Activated naive CD4-positive, alpha-beta T cell treated with anti-CD3 and anti-CD28 coated beads for 36 hours (primary cell): ENCODE measurements around the gene CALML3. TPM values are rescaled to one million over a fixed set of nuclear protein-coding genes. Genes with fewer than 3 reads are reported as not detected.

Experiments used
- CTCF ChIA-PET: fragments of 350-600 bp; sonication (Branson Sonifier 250); formaldehyde crosslinking; loops from one replicate; lab custom pipeline; 2021; ENCODE audit warnings: antibody characterized with exemption; lab: Charles Lee
- DNase-seq: peaks from one replicate; pipeline ENCODE4 v3.0.0-alpha.2; 2020
- H3K27ac Mint-ChIP-seq: one replicate; pipeline ENCODE4 v1.8.0; 2021; ENCODE audit warnings: mild to moderate bottlenecking, mixed read lengths
- H3K27me3 Mint-ChIP-seq: one replicate; pipeline ENCODE4 v1.8.0; 2021; ENCODE audit warnings: low read depth, mixed read lengths
- H3K36me3 Mint-ChIP-seq: one replicate; pipeline ENCODE4 v1.8.0; 2021; ENCODE audit warnings: low read depth, mixed read lengths
- H3K4me1 Mint-ChIP-seq: one replicate; pipeline ENCODE4 v1.8.0; 2021; ENCODE audit warnings: low read depth, mixed read lengths
- H3K4me3 Mint-ChIP-seq: one replicate; pipeline ENCODE4 v1.8.0; 2021; ENCODE audit warnings: mild to moderate bottlenecking, moderate library complexity, mixed read lengths
- H3K9me3 Mint-ChIP-seq: one replicate; pipeline ENCODE4 v1.8.0; 2021; ENCODE audit warnings: mixed read lengths
- intact Hi-C: fragments of 100-400 bp; cut with micrococcal nuclease; formaldehyde crosslinking; loops from one replicate; pipeline ENCODE4 v1.15.1; 2023
- total RNA-seq, 2 experiments: library from RNA; stranded (reverse); gene quantifications; one replicate each; pipeline ENCODE4 v1.2.3, GENCODE V29; 2021

The CALML3 gene
- total RNA-seq, 2 experiments from 2014 or later = not detected

- Mint-ChIP-seq H3K9me3 (no peaks in the 10 kb centered on the region), H3K27ac (no peak overlapping the region), H3K27me3 (no peaks in the 10 kb centered on the region), H3K4me3 (no peak overlapping the region), H3K4me1 (no peaks in the 10 kb centered on the region), H3K36me3 (no peaks in the 10 kb centered on the region)
- intact Hi-C loops = no loop called here
- CTCF ChIA-PET = interaction anchor here (0.9 kb wide), 1 partner anchor 26 kb away, joined by 4 read pairs; no protein-coding TSS in a partner anchor
- DNase-seq = no peak
Measured at GRCh38 chr10:5504146-5505072, 20.4 kb upstream of the CALML3 start.

GRCh38 chr10:5506246-5506645 lies 18.5 kb upstream of the CALML3 start:
- intact Hi-C loops = no loop called here
- no peaks in the 10 kb centered on the region for H3K36me3 Mint-ChIP-seq
- CTCF ChIA-PET = interaction anchor here (1.0 kb wide), 1 partner anchor 16 kb away, joined by 3 read pairs; no protein-coding TSS in a partner anchor
- no peak overlapping the region for H3K4me3 Mint-ChIP-seq
- no peaks in the 10 kb centered on the region for H3K27me3 Mint-ChIP-seq
- no peaks in the 10 kb centered on the region for H3K4me1 Mint-ChIP-seq
- no peaks in the 10 kb centered on the region for H3K9me3 Mint-ChIP-seq
- H3K27ac Mint-ChIP-seq = no peak overlapping the region
- DNase-seq = no peak

DNA sequence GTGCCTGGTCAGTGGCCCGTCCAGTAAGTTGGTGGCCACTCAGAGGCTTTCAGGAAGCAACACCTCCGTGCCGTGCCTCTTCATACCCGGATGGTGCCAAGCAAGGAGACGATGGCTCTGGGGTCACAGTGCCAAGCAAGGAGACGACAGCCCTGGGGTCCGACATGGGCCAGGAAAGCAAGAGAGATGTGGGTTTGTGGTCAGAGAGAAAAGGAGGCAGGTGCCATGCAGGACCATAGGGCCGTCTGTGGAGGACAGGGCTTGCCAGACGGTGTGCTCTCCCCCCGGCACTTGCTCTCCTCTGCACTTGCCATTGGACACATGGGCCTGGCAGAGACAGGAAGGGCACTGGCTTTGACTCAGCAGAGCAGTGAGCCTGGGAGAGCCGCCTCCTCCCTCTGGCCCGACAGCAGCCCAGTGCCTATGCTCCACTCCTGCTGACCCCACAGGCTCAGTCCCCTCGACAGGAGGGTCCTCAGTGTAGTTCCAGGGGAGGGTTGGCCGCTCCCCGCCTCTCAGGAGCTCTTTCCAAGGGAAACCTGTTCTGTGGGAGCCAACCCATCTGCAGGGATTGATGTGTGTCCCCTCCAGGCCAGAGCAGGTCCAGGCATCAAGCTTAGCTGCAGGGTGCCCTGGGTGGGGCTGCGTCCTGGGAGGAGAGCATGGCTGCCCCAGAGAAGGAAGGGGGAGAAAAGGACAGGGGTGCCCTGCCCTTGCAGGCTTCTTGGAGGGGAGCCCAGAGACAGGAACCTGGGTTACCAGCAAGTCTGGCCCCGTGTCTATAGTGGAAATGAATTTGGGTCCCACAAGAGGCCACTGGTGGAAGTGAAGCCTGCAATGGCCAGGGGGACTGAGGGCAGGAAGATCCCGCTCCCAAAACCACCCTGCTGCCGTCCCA lies 17.8 kb upstream of the CALML3 start:
- no peak overlapping the region for H3K4me3 Mint-ChIP-seq
- no peaks in the 10 kb centered on the region for H3K9me3 Mint-ChIP-seq
- H3K27ac Mint-ChIP-seq = no peak overlapping the region
- peaks cover 1% of the 10 kb centered on the region for H3K4me1 Mint-ChIP-seq
- H3K36me3 Mint-ChIP-seq = no peaks in the 10 kb centered on the region
- H3K27me3 Mint-ChIP-seq = peaks cover 1% of the 10 kb centered on the region
- CTCF ChIA-PET = no interaction called here
- intact Hi-C loops = no loop called here
- DNase-seq = no peak

- CTCF ChIA-PET = no interaction called here
- intact Hi-C loops = no loop called here
- Mint-ChIP-seq H3K9me3 (no peaks in the 10 kb centered on the region), H3K4me1 (peaks cover 8% of the 10 kb centered on the region), H3K4me3 (no peak overlapping the region), H3K36me3 (no peaks in the 10 kb centered on the region), H3K27me3 (peaks cover 4% of the 10 kb centered on the region), H3K27ac (no peak overlapping the region)
- DNase-seq = no peak
Measured at GRCh38 chr10:5507649-5508131, 17.1 kb upstream of the CALML3 start.

DNA sequence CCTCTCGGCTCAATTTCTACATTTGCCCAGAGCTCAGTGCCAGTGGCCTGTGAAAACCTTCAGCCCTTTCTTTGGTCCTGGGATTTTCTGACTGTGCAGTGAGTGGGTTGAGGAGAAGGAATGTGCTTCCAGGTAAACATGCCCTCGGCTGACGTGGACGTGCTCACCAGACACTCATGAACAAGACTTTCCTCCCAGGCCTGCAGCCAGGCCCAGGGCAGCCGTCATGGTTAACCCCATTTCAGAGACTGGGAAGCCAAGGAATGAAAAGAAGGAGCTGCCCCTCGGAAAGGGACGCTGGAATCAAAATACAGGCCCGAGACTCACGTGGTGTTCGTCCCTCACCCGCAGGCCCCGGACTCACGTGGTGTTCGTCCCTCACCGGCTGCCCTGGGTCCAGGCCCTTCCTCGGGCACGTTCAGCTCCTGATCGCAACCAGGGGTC lies 16.6 kb upstream of the CALML3 start:
- no peaks in the 10 kb centered on the region for H3K9me3 Mint-ChIP-seq
- peaks cover 4% of the 10 kb centered on the region for H3K27me3 Mint-ChIP-seq
- CTCF ChIA-PET = no interaction called here
- H3K4me1 Mint-ChIP-seq = peaks cover 13% of the 10 kb centered on the region
- H3K36me3 Mint-ChIP-seq = no peaks in the 10 kb centered on the region
- H3K4me3 Mint-ChIP-seq = no peak overlapping the region
- intact Hi-C loops = no loop called here
- H3K27ac Mint-ChIP-seq = no peak overlapping the region
- DNase-seq = no peak

DNA sequence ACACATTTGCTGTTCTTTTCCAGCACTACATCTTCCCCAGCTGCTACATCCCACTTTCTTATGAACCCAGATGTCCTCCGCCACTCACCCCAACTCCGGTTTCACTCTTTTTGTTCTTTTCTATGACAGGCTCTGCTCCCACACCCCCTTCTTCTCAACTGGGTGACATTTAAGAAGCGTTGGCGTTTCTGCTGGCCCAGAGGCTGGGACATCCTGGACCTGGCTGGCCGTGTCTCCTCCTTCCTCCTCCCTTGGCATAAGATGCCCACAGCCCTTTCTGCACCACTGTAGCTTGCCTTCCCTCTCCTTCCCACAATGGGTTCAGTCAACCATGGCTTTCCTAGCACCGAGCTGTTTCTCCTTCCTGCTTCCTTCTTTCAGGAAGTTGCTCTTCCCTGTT lies 16.0 kb upstream of the CALML3 start:
- peaks cover 4% of the 10 kb centered on the region for H3K27me3 Mint-ChIP-seq
- CTCF ChIA-PET = no interaction called here
- peaks cover 19% of the 10 kb centered on the region for H3K4me1 Mint-ChIP-seq
- intact Hi-C loops = no loop called here
- no peak for DNase-seq
- no peaks in the 10 kb centered on the region for H3K9me3 Mint-ChIP-seq
- no peak overlapping the region for H3K4me3 Mint-ChIP-seq
- H3K36me3 Mint-ChIP-seq = no peaks in the 10 kb centered on the region
- H3K27ac Mint-ChIP-seq = no peak overlapping the region

GRCh38 chr10:5509236-5509635 lies 15.5 kb upstream of the CALML3 start:
- Mint-ChIP-seq H3K27me3 (peaks cover 4% of the 10 kb centered on the region), H3K9me3 (no peaks in the 10 kb centered on the region), H3K4me1 (peaks cover 19% of the 10 kb centered on the region), H3K4me3 (no peak overlapping the region), H3K27ac (no peak overlapping the region), H3K36me3 (no peaks in the 10 kb centered on the region)
- DNase-seq = no peak
- intact Hi-C loops = no loop called here
- CTCF ChIA-PET = interaction anchor here (2.0 kb wide), 1 partner anchor 114 kb away, joined by 6 read pairs; no protein-coding TSS in a partner anchor

DNA sequence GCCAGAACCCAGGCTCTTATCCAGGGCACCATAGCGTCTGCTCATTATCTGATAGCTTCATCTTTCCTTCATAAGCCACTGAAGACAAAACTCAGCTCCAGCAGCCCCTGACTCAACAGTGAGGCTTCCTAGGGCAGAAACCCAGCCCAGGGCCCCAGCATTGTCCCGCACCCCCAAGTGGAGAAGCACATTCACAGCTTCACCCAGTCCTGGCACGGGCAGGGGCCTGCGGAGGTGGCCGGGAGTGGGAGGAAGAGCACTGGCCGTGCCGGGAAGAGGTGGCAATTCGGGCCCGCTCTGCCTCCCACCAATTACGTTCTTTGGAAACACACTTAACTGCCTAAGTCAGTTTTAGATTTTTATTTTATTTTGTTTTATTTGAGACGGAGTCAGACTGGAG lies 15.1 kb upstream of the CALML3 start:
- no peak for DNase-seq
- no peaks in the 10 kb centered on the region for H3K36me3 Mint-ChIP-seq
- no peak overlapping the region for H3K4me3 Mint-ChIP-seq
- intact Hi-C loops = no loop called here
- no peak overlapping the region for H3K27ac Mint-ChIP-seq
- peaks cover 19% of the 10 kb centered on the region for H3K4me1 Mint-ChIP-seq
- H3K9me3 Mint-ChIP-seq = no peaks in the 10 kb centered on the region
- CTCF ChIA-PET = interaction anchor here (2.0 kb wide), 1 partner anchor 113 kb away, joined by 6 read pairs; no protein-coding TSS in a partner anchor
- peaks cover 4% of the 10 kb centered on the region for H3K27me3 Mint-ChIP-seq

DNA sequence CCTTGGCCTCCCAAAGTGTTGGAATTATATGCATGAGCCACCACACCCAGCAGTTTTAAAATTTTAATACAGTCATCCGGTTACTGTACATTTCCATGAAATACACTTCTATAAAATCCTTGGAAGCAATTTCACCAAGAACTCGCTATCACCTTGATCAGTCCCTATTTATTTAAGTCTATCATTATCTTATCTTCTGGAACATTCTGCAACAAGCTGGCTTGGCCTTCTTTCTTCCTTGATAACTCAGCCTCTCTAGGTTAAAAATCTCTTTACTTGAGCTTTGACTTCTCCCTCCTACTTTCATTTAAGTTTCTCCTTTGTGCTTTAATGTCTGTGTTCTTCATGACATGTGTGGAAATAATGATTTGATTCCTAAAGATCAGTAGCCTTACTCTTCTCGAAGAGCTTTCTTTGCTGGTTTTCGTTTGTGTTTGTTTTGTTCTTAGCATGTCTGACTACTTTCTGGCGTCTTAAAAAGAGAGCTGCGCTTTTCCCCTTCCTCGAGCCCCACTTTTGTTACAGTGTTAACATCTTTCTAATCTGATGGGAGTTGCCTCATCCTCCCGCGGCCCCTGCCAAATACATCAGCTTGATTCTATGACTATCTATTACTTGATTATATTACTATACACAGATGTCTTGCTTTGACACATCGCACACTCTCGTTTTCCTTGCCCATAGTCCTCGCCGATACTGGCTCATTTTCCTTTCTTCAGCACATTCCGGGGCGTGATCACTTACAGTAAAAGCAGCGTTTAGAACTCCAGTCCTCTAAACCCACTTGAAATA lies 14.3 kb upstream of the CALML3 start:
- H3K4me1 Mint-ChIP-seq = peaks cover 19% of the 10 kb centered on the region
- no peak overlapping the region for H3K27ac Mint-ChIP-seq
- H3K9me3 Mint-ChIP-seq = no peaks in the 10 kb centered on the region
- peaks cover 4% of the 10 kb centered on the region for H3K27me3 Mint-ChIP-seq
- no peak for DNase-seq
- CTCF ChIA-PET = interaction anchor here (2.0 kb wide), 1 partner anchor 113 kb away, joined by 6 read pairs; no protein-coding TSS in a partner anchor
- intact Hi-C loops = no loop called here
- no peak overlapping the region for H3K4me3 Mint-ChIP-seq
- H3K36me3 Mint-ChIP-seq = no peaks in the 10 kb centered on the region

- intact Hi-C loops = no loop called here
- no peak overlapping the region for H3K4me3 Mint-ChIP-seq
- CTCF ChIA-PET = interaction anchor here (2.0 kb wide), 1 partner anchor 112 kb away, joined by 6 read pairs; no protein-coding TSS in a partner anchor
Measured at GRCh38 chr10:5511231-5511884, 13.4 kb upstream of the CALML3 start.

GRCh38 chr10:5511885-5512280 lies 12.9 kb upstream of the CALML3 start:
- Mint-ChIP-seq H3K4me3 (no peak overlapping the region), H3K27me3 (peaks cover 4% of the 10 kb centered on the region), H3K36me3 (no peaks in the 10 kb centered on the region), H3K9me3 (no peaks in the 10 kb centered on the region), H3K27ac (no peak overlapping the region), H3K4me1 (peaks cover 19% of the 10 kb centered on the region)
- DNase-seq = no peak
- CTCF ChIA-PET = no interaction called here
- intact Hi-C loops = no loop called here

More at GRCh38 chr10:5511231-5511884, 13.4 kb upstream of the CALML3 start:
- Mint-ChIP-seq H3K36me3 (no peaks in the 10 kb centered on the region), H3K27me3 (peaks cover 4% of the 10 kb centered on the region), H3K9me3 (no peaks in the 10 kb centered on the region), H3K27ac (no peak overlapping the region), H3K4me1 (peaks cover 19% of the 10 kb centered on the region)
- DNase-seq = no peak
